SK-N-SH (cell line): ENCODE results near the gene ACKR3. TPM values are rescaled to one million over a fixed set of nuclear protein-coding genes. Genes with fewer than 3 reads are reported as not detected.

ENCODE experiments used
- CTCF ChIA-PET: fragments of 300-600, 350-600 bp; formaldehyde crosslinking; extraction: SDS; loops from one replicate; lab custom pipeline; 2021; lab: Yijun Ruan, JAX
- POLR2A ChIA-PET: fragments of 350-600 bp; sonication (Branson Sonifier 250); formaldehyde crosslinking; extraction: SDS; loops from one replicate; lab custom pipeline; 2020; ENCODE audit warnings: antibody characterized with exemption, inconsistent platforms; lab: Yijun Ruan, JAX
- DNase-seq: peaks from one replicate; pipeline ENCODE4 v3.0.0; 2012
- H2AFZ ChIP-seq: fragments of 200-600 bp; sonication (generic); 2 replicates; pipeline ENCODE4 v1.8.1; 2016; ENCODE audit warnings: antibody characterized with exemption, mild to moderate bottlenecking, low read depth
- H3F3A ChIP-seq: fragments of 200-600 bp; sonication (generic); replicated peaks from 2 replicates; pipeline ENCODE3; 2016; ENCODE audit warnings: antibody characterized with exemption, mild to moderate bottlenecking; ENCODE audit not compliant: insufficient read depth
- H3K27ac ChIP-seq, 2 experiments: fragments of 200-500 bp in 1 of 2; fragments of 200-600 bp in 1 of 2; sonication (Bioruptor generic) in 1 of 2; sonication (generic), shearing (Covaris generic) in 1 of 2; 2 replicates each; pipeline versions ENCODE4 v1.5.1 to v1.6.1; 2014 to 2016; ENCODE audit warnings: low read depth in 2 of 2, inconsistent platforms in 1 of 2, low read length in 1 of 2, mild to moderate bottlenecking in 1 of 2, mixed read lengths in 1 of 2
- H3K27me3 ChIP-seq: fragments of 200-600 bp; sonication (generic), shearing (Covaris generic); 2 replicates; pipeline ENCODE4 v1.6.1; 2016; ENCODE audit warnings: mixed run types; ENCODE audit not compliant: insufficient read depth
- H3K36me3 ChIP-seq, 2 experiments: fragments of 200-500 bp in 1 of 2; fragments of 200-600 bp in 1 of 2; sonication (Bioruptor generic) in 1 of 2; sonication (generic) in 1 of 2; replicated peaks in 1 of 2; 2 replicates each; pipeline versions ENCODE3 to v1.5.1; 2014 to 2016; ENCODE audit warnings: low read length in 1 of 2, mild to moderate bottlenecking in 1 of 2; ENCODE audit not compliant: insufficient read depth in 2 of 2, control insufficient read depth in 1 of 2
- H3K4me1 ChIP-seq, 2 experiments: fragments of 200-500 bp in 1 of 2; fragments of 200-600 bp in 1 of 2; sonication (Bioruptor generic) in 1 of 2; sonication (generic), shearing (Covaris generic) in 1 of 2; 2 replicates each; pipeline versions ENCODE4 v1.5.1 to v1.6.1; 2014 to 2016; ENCODE audit warnings: low read depth in 1 of 2, low read length in 1 of 2, mixed run types in 1 of 2; ENCODE audit not compliant: insufficient read depth in 2 of 2, control insufficient read depth in 1 of 2
- H3K4me2 ChIP-seq: fragments of 200-600 bp; sonication (generic), shearing (Covaris generic); 2 replicates; pipeline ENCODE4 v1.6.1; 2017; ENCODE audit warnings: mixed run types
- H3K4me3 ChIP-seq, 2 experiments: fragments of 200-500 bp in 1 of 2; fragments of 200-600 bp in 1 of 2; sonication (Bioruptor generic) in 1 of 2; sonication (generic), shearing (Covaris generic) in 1 of 2; 2 replicates each; pipeline versions ENCODE4 v1.5.1 to v1.8.1; 2014 to 2016; ENCODE audit warnings: low read depth in 2 of 2, inconsistent platforms in 1 of 2, low read length in 1 of 2, mild to moderate bottlenecking in 1 of 2, mixed read lengths in 1 of 2, moderate library complexity in 1 of 2
- H3K79me2 ChIP-seq: fragments of 200-600 bp; sonication (generic); 2 replicates; pipeline ENCODE4 v1.8.1; 2017; ENCODE audit warnings: mild to moderate bottlenecking; ENCODE audit not compliant: insufficient read depth
- H3K9ac ChIP-seq: fragments of 200-600 bp; sonication (generic); 2 replicates; pipeline ENCODE4 v1.6.1; 2017; ENCODE audit warnings: mixed run types
- H3K9me2 ChIP-seq: fragments of 200-600 bp; sonication (generic); 2 replicates; pipeline ENCODE4 v1.6.1; 2017; ENCODE audit warnings: mixed run types
- H3K9me3 ChIP-seq: fragments of 200-600 bp; sonication (generic); 2 replicates; pipeline ENCODE4 v1.6.1; 2017; ENCODE audit warnings: mixed run types, mild to moderate bottlenecking, moderate library complexity
- H4K20me1 ChIP-seq: fragments of 200-600 bp; sonication (generic); 2 replicates; pipeline ENCODE4 v1.6.1; 2017; ENCODE audit warnings: mild to moderate bottlenecking, mixed run types; ENCODE audit not compliant: insufficient read depth
- CHD2 ChIP-seq: fragments of 150-350 bp; IDR thresholded peaks from 2 replicates; pipeline ENCODE4 v1.6.1; 2018; ENCODE audit warnings: low read length; ENCODE audit not compliant: partially characterized antibody
- ELF1 ChIP-seq: IDR thresholded peaks from 2 replicates; pipeline ENCODE4 v1.4.0; 2012
- EZH2phosphoT487 ChIP-seq: fragments of 200-600 bp; sonication (generic); IDR thresholded peaks from 2 replicates; pipeline ENCODE4 v1.6.1; 2017; ENCODE audit warnings: low read depth, mixed run types, mild to moderate bottlenecking, antibody characterized with exemption, moderate library complexity, borderline replicate concordance
- FOSL2 ChIP-seq: IDR thresholded peaks from 2 replicates; pipeline ENCODE4 v1.4.0; 2012; ENCODE audit warnings: low read depth, mild to moderate bottlenecking, moderate library complexity, borderline replicate concordance
- GATA2 ChIP-seq: sonication (generic); formaldehyde crosslinking; IDR thresholded peaks from 2 replicates; pipeline ENCODE4 v1.5.0; 2020; ENCODE audit warnings: mild to moderate bottlenecking, missing genetic modification reagents
- NRF1 ChIP-seq: IDR thresholded peaks from 2 replicates; pipeline ENCODE4 v1.6.1; 2012; ENCODE audit warnings: low read depth, mild to moderate bottlenecking, low read length
- PBX3 ChIP-seq: IDR thresholded peaks from 2 replicates; pipeline ENCODE4; 2012
- RFX5 ChIP-seq: IDR thresholded peaks from 2 replicates; pipeline ENCODE4 v1.6.1; 2012; ENCODE audit warnings: mild to moderate bottlenecking, improper control_type of control experiment, low read length
- TCF12 ChIP-seq: IDR thresholded peaks from 2 replicates; pipeline ENCODE4 v1.4.0; 2012
- TEAD4 ChIP-seq: IDR thresholded peaks from 2 replicates; pipeline ENCODE4 v1.4.0; 2012; ENCODE audit warnings: mild to moderate bottlenecking, borderline replicate concordance; ENCODE audit not compliant: insufficient read depth
- WGBS: methylation state at CpG from one replicate; pipeline ENCODE4 v1.1.6; 2017; ENCODE audit warnings: low lambda C conversion rate; 5-methylcytosine and 5-hydroxymethylcytosine counted together
- polyA plus RNA-seq, 3 experiments: library from polyadenylated mRNA; depleted of rRNA; stranded (reverse); fragments of >200 nt; gene quantifications; 2 replicates each; pipeline ENCODE4 v1.2.3, GENCODE V29; 2012

ACKR3 gene
- polyA plus RNA-seq, 1 of the 3 experiments (the other 2 are of a cell fraction): not detected

- Histone ChIP-seq H3K9me2 (no peaks in the 10 kb centered on the region), H3K27ac (no peak overlapping the region), H3K79me2 (no peaks in the 10 kb centered on the region), H4K20me1 (no peaks in the 10 kb centered on the region), H3K9me3 (no peaks in the 10 kb centered on the region), H3K36me3 (no peaks in the 10 kb centered on the region), H3K4me3 (no peak overlapping the region), H3K4me1 (no peaks in the 10 kb centered on the region), H3K27me3 (no peaks in the 10 kb centered on the region; the same call in 1 of the 2 replicates), H3K4me2 (no peak overlapping the region), H2AFZ (no peak overlapping the region), H3K9ac (no peak overlapping the region), H3F3A (no peaks in the 10 kb centered on the region)
- CTCF ChIA-PET: no interaction called here
- 57% methylated on average over 14 of the region's 14 CpGs for WGBS
- no peak for DNase-seq
- POLR2A ChIA-PET: no interaction called here
- TF ChIP-seq NRF1: no peak
- no peak for TF ChIP-seq GATA2
- TF ChIP-seq ELF1: no peak
- no peak for TF ChIP-seq TEAD4
Measured at GRCh38 chr2:236592821-236593220, 23.2 kb downstream of the ACKR3 start.

GRCh38 chr2:236593531-236593930 lies 23.9 kb downstream of the ACKR3 start:
- 33% methylated on average over 2 of the region's 2 CpGs for WGBS
- Histone ChIP-seq H3K9me3 (no peaks in the 10 kb centered on the region), H3K79me2 (no peaks in the 10 kb centered on the region), H2AFZ (no peak overlapping the region), H3F3A (no peaks in the 10 kb centered on the region), H4K20me1 (no peaks in the 10 kb centered on the region), H3K4me2 (no peak overlapping the region), H3K27me3 (no peaks in the 10 kb centered on the region; the same call in 1 of the 2 replicates), H3K36me3 (no peaks in the 10 kb centered on the region), H3K9ac (no peak overlapping the region), H3K4me1 (no peaks in the 10 kb centered on the region), H3K4me3 (no peak overlapping the region), H3K9me2 (no peaks in the 10 kb centered on the region), H3K27ac (no peak overlapping the region)
- TF ChIP-seq ELF1 (no peak), TCF12 (no peak), FOSL2 (no peak)
- ChIA-PET POLR2A (no interaction called here), CTCF (no interaction called here)
- no peak for DNase-seq

- Histone ChIP-seq H3K27me3 (no peaks in the 10 kb centered on the region; the same call in 1 of the 2 replicates), H3K4me3 (no peak overlapping the region), H3K9me2 (no peaks in the 10 kb centered on the region), H3K9ac (no peak overlapping the region), H3F3A (no peaks in the 10 kb centered on the region), H2AFZ (no peak overlapping the region), H3K4me2 (no peak overlapping the region), H3K79me2 (no peaks in the 10 kb centered on the region), H3K36me3 (no peaks in the 10 kb centered on the region), H3K27ac (no peak overlapping the region), H3K4me1 (no peaks in the 10 kb centered on the region), H4K20me1 (no peaks in the 10 kb centered on the region), H3K9me3 (no peaks in the 10 kb centered on the region)
- TF ChIP-seq EZH2phosphoT487: no peak
- ChIA-PET POLR2A (no interaction called here), CTCF (no interaction called here)
- DNase-seq: no peak
Measured at GRCh38 chr2:236593956-236594355, 24.3 kb downstream of the ACKR3 start.

- H3K4me2 ChIP-seq: no peak overlapping the region
- no peaks in the 10 kb centered on the region for H3K4me1 ChIP-seq
- no peaks in the 10 kb centered on the region for H3K79me2 ChIP-seq
- no peak overlapping the region for H3K9ac ChIP-seq
- ChIA-PET POLR2A (no interaction called here), CTCF (interaction anchor here (0.7 kb wide), 1 partner anchor 180 kb away, joined by 3 read pairs; no protein-coding TSS in a partner anchor)
- H3K36me3 ChIP-seq: no peaks in the 10 kb centered on the region
- H3K9me3 ChIP-seq: no peaks in the 10 kb centered on the region
- H3K27ac ChIP-seq: no peak overlapping the region
- no peaks in the 10 kb centered on the region for H3K9me2 ChIP-seq
- WGBS: 10% methylated on average over 4 of the region's 4 CpGs
- no peaks in the 10 kb centered on the region for H4K20me1 ChIP-seq
- DNase-seq: no peak
- TF ChIP-seq CHD2: no peak
- no peak for TF ChIP-seq ELF1
- no peak for TF ChIP-seq RFX5
- no peak for TF ChIP-seq PBX3
- H2AFZ ChIP-seq: no peak overlapping the region
- no peaks in the 10 kb centered on the region for H3F3A ChIP-seq
- H3K4me3 ChIP-seq: no peak overlapping the region
- peaks cover 4% of the 10 kb centered on the region; the same call in 1 of the 2 replicates for H3K27me3 ChIP-seq
Measured at GRCh38 chr2:236597629-236598028, 28.0 kb downstream of the ACKR3 start.
